GM12878 (cell line): ENCODE results near the gene LRRC47. TPM values are rescaled to one million over a fixed set of nuclear protein-coding genes. Genes with fewer than 3 reads are reported as not detected.
A peak's percentile ranks its signal among the peaks of the same experiment; 100 is the strongest.

Source experiments
- ATAC-seq: fragments of 200-7000 bp; cut with Tn5 transposase; 3 replicates; pipeline ENCODE4 v1.9.1; 2020; ENCODE audit warnings: mild to moderate bottlenecking, moderate library complexity
- BruUV-seq: library from RNA; stranded (reverse); fragments of 400-500 nt; replicated peaks from 2 replicates; lab custom pipeline; 2021; lab: Mats Ljungman, UMichigan
- CTCF ChIA-PET: fragments of 300-600 bp; sonication (Branson Sonifier 250); formaldehyde crosslinking; extraction: SDS; loops from one replicate; lab custom pipeline; 2021; ENCODE audit warnings: inconsistent platforms; lab: Yijun Ruan, JAX
- POLR2A ChIA-PET: fragments of 350-600 bp; formaldehyde crosslinking; extraction: SDS; loops from one replicate; lab custom pipeline; 2021; ENCODE audit warnings: inconsistent platforms; lab: Charles Lee
- RAD21 ChIA-PET: fragments of 300-600 bp; sonication (Branson Sonifier 250); formaldehyde crosslinking; loops from one replicate; lab custom pipeline; 2023; ENCODE audit warnings: antibody characterized with exemption; ENCODE audit not compliant: unreplicated experiment; lab: Charles Lee
- SMC1A ChIA-PET: fragments of 300-600 bp; sonication (Branson Sonifier 250); formaldehyde crosslinking; loops from one replicate; lab custom pipeline; 2023; ENCODE audit not compliant: unreplicated experiment, uncharacterized antibody; lab: Charles Lee
- DNase-seq: peaks from one replicate; pipeline ENCODE4 v3.0.0-alpha.2; 2011; ENCODE audit warnings: low read depth, low spot score
- FAIRE-seq: peaks from 3 replicates; lab custom pipeline; 2011; peaks lifted over from hg19 to GRCh38; lab: Jason Lieb, UNC
- H2AFZ ChIP-seq: 2 replicates; pipeline ENCODE4 v1.6.0; 2011; ENCODE audit warnings: low read depth, low read length, control low read depth; ENCODE audit not compliant: control insufficient read depth
- H3K27ac ChIP-seq: 2 replicates; pipeline ENCODE4 v1.5.1; 2011; ENCODE audit warnings: control low read depth; ENCODE audit not compliant: control insufficient read depth, insufficient read depth
- H3K27me3 ChIP-seq, 2 experiments: replicated peaks in 1 of 2; 2 replicates each; pipeline versions ENCODE4 v1.6.0 to v1.6.1; 2011; ENCODE audit warnings: low read length in 1 of 2; ENCODE audit not compliant: control insufficient read depth in 2 of 2, insufficient read depth in 2 of 2
- H3K36me3 ChIP-seq, 2 experiments: 2 replicates each; pipeline ENCODE4 v1.5.1; 2011; ENCODE audit warnings: low read length in 1 of 2; ENCODE audit not compliant: control insufficient read depth in 2 of 2, insufficient read depth in 2 of 2
- H3K4me1 ChIP-seq: 2 replicates; pipeline ENCODE4 v1.6.1; 2011; ENCODE audit warnings: mild to moderate bottlenecking, low read length, moderate library complexity, mixed read lengths; ENCODE audit not compliant: control insufficient read depth, insufficient read depth
- H3K4me2 ChIP-seq: 2 replicates; pipeline ENCODE4 v1.6.0; 2011; ENCODE audit warnings: control low read depth; ENCODE audit not compliant: control insufficient read depth, insufficient read depth
- H3K4me3 ChIP-seq: fragments of 200-600 bp; sonication (generic); 2 replicates; pipeline ENCODE4 v1.5.1; 2016
- H3K79me2 ChIP-seq: 2 replicates; pipeline ENCODE4 v1.6.0; 2011; ENCODE audit warnings: low read length; ENCODE audit not compliant: control insufficient read depth, insufficient read depth
- H3K9ac ChIP-seq: 2 replicates; pipeline ENCODE4 v1.8.0; 2011; ENCODE audit warnings: low read length, control low read depth, mixed read lengths; ENCODE audit not compliant: control insufficient read depth, insufficient read depth
- H3K9me3 ChIP-seq: replicated peaks from 3 replicates; pipeline ENCODE4 v1.5.1; 2011; ENCODE audit warnings: mild to moderate bottlenecking, low read length; ENCODE audit not compliant: control insufficient read depth, insufficient read depth
- H4K20me1 ChIP-seq: 2 replicates; pipeline ENCODE4 v1.6.0; 2011; ENCODE audit not compliant: control insufficient read depth, insufficient read depth
- ASH2L ChIP-seq: fragments of 300-600, 200-600 bp; sonication (generic); IDR thresholded peaks from 2 replicates; pipeline ENCODE4 v1.6.1; 2017; ENCODE audit warnings: low read depth, mild to moderate bottlenecking, borderline replicate concordance
- ATF2 ChIP-seq: IDR thresholded peaks from 2 replicates; pipeline ENCODE4 v1.6.1; 2012; ENCODE audit warnings: low read length, inconsistent platforms
- EP300 ChIP-seq, 2 experiments: fragments of 150-350 bp in 1 of 2; IDR thresholded peaks; 2 replicates each; pipeline ENCODE4 v1.6.1; 2011 to 2012; ENCODE audit warnings: low read depth in 2 of 2, low read length in 2 of 2, borderline replicate concordance in 1 of 2, improper control_type of control experiment in 1 of 2, inconsistent platforms in 1 of 2; ENCODE audit not compliant: control insufficient read depth in 1 of 2
- FOS ChIP-seq: IDR thresholded peaks from 3 replicates; pipeline ENCODE4 v1.6.1; 2011; ENCODE audit warnings: borderline replicate concordance; ENCODE audit not compliant: insufficient read length; ENCODE audit errors: extremely low read depth
- FOXM1 ChIP-seq: IDR thresholded peaks from 2 replicates; pipeline ENCODE4 v1.6.1; 2012; ENCODE audit warnings: low read depth, mild to moderate bottlenecking, inconsistent platforms, low read length, moderate library complexity
- IRF3 ChIP-seq: fragments of 450-650 bp; IDR thresholded peaks from 2 replicates; pipeline ENCODE4 v1.6.1; 2014; ENCODE audit warnings: mild to moderate bottlenecking
- MTA3 ChIP-seq: IDR thresholded peaks from 2 replicates; pipeline ENCODE4 v1.6.1; 2012; ENCODE audit warnings: low read length, inconsistent platforms, borderline replicate concordance
- PAX5 ChIP-seq: IDR thresholded peaks from 2 replicates; pipeline ENCODE4 v1.6.1; 2011; ENCODE audit warnings: low read depth, low read length, borderline replicate concordance
- RAD51 ChIP-seq: fragments of 450-650 bp; IDR thresholded peaks from 2 replicates; pipeline ENCODE4 v1.6.1; 2016; ENCODE audit warnings: moderate library complexity, mild to moderate bottlenecking, inconsistent platforms
- SMC3 ChIP-seq: IDR thresholded peaks from 2 replicates; pipeline ENCODE4 v1.6.1; 2011; ENCODE audit warnings: low read length, improper control_type of control experiment, borderline replicate concordance
- TBL1XR1 ChIP-seq: IDR thresholded peaks from 2 replicates; pipeline ENCODE4 v1.6.1; 2012; ENCODE audit warnings: low read depth, low read length, improper control_type of control experiment
- USF2 ChIP-seq: IDR thresholded peaks from 2 replicates; pipeline ENCODE4 v1.6.1; 2011; ENCODE audit warnings: low read depth, low read length, improper control_type of control experiment, borderline replicate concordance
- WGBS: methylation state at CpG from one replicate; pipeline ENCODE4 v1.1.6; 2016; ENCODE audit warnings: low lambda C conversion rate; ENCODE audit not compliant: insufficient replicate concordance, insufficient coverage; ENCODE audit errors: missing lambda C conversion rate; 5-methylcytosine and 5-hydroxymethylcytosine counted together
- in situ Hi-C: fragments of 300-500 bp; cut with MboI; formaldehyde crosslinking; loops from 9 replicates; pipeline ENCODE4 v1.14.3; 2018; ENCODE audit warnings: mixed read lengths
- intact Hi-C: fragments of 100-400 bp; cut with micrococcal nuclease; formaldehyde crosslinking; loops from one replicate; pipeline ENCODE4 v1.14.2; 2022; ENCODE audit not compliant: unreplicated experiment
- polyA plus RNA-seq, 11 experiments: library from polyadenylated mRNA; depleted of rRNA in 4 of 11; unstranded in 6 of 11; stranded (reverse) in 5 of 11; fragments of >200 nt; fragmentation: Nextera tagmentation in 4 of 11; fragmentation: Illumina TruSeq in 1 of 11; extraction: Ambion mirVana in 4 of 11; extraction: Trizol in 1 of 11; gene quantifications; 1 replicate in 1 of 11; 2 replicates in 10 of 11; pipeline versions ENCODE4 v1.2.1 to v1.2.3, GENCODE V29; 2011 to 2016; ENCODE audit warnings: inconsistent platforms in 2 of 11, missing spikeins in 2 of 11, low read depth in 1 of 11
- total RNA-seq, 4 experiments: library from RNA; depleted of rRNA in 3 of 4; stranded (reverse); fragments of >200 nt in 3 of 4; fragmentation: Illumina TruSeq in 1 of 4; extraction: Trizol in 1 of 4; gene quantifications; 2 replicates each; pipeline versions ENCODE4 v1.2.1 to v1.2.3, GENCODE V29; 2013 to 2021

Gene LRRC47
- total and polyA plus RNA-seq, 10 of the 15 experiments (the other 5 are each of a cell fraction or from before 2014, with no cell fraction given) = 2.5 to 34.6 (median 18.2) TPM

- intact Hi-C loops (no loop called here), in situ Hi-C loops (no loop called here)
- POLR2A ChIA-PET = no interaction called here
- Histone ChIP-seq H4K20me1 (no peaks in the 10 kb centered on the region), H3K9me3 (no peaks in the 10 kb centered on the region), H3K36me3 (peaks cover 3 to 10% of the 10 kb centered on the region in 2 experiments; a peak in 3 of 4 replicates), H3K4me2 (no peak overlapping the region), H3K27ac (no peak overlapping the region), H3K79me2 (no peaks in the 10 kb centered on the region), H3K4me1 (no peaks in the 10 kb centered on the region), H3K4me3 (no peak overlapping the region), H3K9ac (no peak overlapping the region), H3K27me3 (no peaks in the 10 kb centered on the region)
- no peak for FAIRE-seq
- CTCF ChIA-PET = no interaction called here
- no peak for ATAC-seq
- 95% methylated on average over 12 of the region's 12 CpGs for whole genome bisulfite sequencing
- BruUV-seq = TSS peak; percentile 51
- SMC1A ChIA-PET = no interaction called here
- no peak for DNase-seq
- TF ChIP-seq USF2 (no peak), MTA3 (no peak), RAD51 (no peak), PAX5 (no peak), FOXM1 (no peak), SMC3 (no peak)
- TF ChIP-seq, all 136 proteins: peak for 0
- RAD21 ChIA-PET = no interaction called here
- H2AFZ ChIP-seq = no peak overlapping the region
Observed at GRCh38 chr1:3738943-3739342, 57.4 kb downstream of the LRRC47 start.

GRCh38 chr1:3736708-3737107 lies 59.6 kb downstream of the LRRC47 start:
- 90% methylated on average over 13 of the region's 14 CpGs for WGBS
- in situ Hi-C loops = no loop called here
- CTCF ChIA-PET = no interaction called here

More at GRCh38 chr1:3736708-3737107, 59.6 kb downstream of the LRRC47 start:
- RAD21 ChIA-PET = no interaction called here
- Histone ChIP-seq H3K4me2 (no peak overlapping the region), H3K4me3 (no peak overlapping the region), H2AFZ (no peak overlapping the region), H3K79me2 (no peaks in the 10 kb centered on the region), H4K20me1 (no peaks in the 10 kb centered on the region), H3K27me3 (no peaks in the 10 kb centered on the region), H3K27ac (no peak overlapping the region), H3K9me3 (no peaks in the 10 kb centered on the region), H3K9ac (no peak overlapping the region), H3K36me3 (peaks cover 0 to 17% of the 10 kb centered on the region in 2 experiments; a peak in 3 of 4 replicates), H3K4me1 (no peaks in the 10 kb centered on the region)
- TF ChIP-seq ATF2 = no peak
- TF ChIP-seq IRF3 = no peak
- no peak for TF ChIP-seq ASH2L
- no peak for TF ChIP-seq TBL1XR1
- TF ChIP-seq FOS = no peak
- no peak for TF ChIP-seq EP300 (IDR thresholded peaks at IDR 0.05; ENCODE audit: borderline replicate concordance in 1 of 2, control insufficient read depth in 1 of 2, low read depth in 2 of 2, low read length in 2 of 2)
- intact Hi-C loops = no loop called here
- BruUV-seq = no TSS peak
- ATAC-seq (no peak), DNase-seq (no peak), FAIRE-seq (no peak)
- POLR2A ChIA-PET = no interaction called here
- SMC1A ChIA-PET = no interaction called here
